GM21576 (cell line): ENCODE results near the gene HMCN2.
"Not testable (repeated sequence)": the region's sequence is repeated elsewhere in the genome, so short reads cannot be mapped to it uniquely, and the experiment has no call there.

Source experiments
- ATAC-seq: cut with Tn5 transposase; IDR thresholded peaks from one replicate; pipeline ENCODE4 v1.9.1; 2021; ENCODE audit warnings: mild to moderate bottlenecking, moderate library complexity; ENCODE audit not compliant: unreplicated experiment

Gene HMCN2

GRCh38 chr9:130430232-130430631, 164.7 kb downstream of the HMCN2 start:
- no peak for ATAC-seq

DNA sequence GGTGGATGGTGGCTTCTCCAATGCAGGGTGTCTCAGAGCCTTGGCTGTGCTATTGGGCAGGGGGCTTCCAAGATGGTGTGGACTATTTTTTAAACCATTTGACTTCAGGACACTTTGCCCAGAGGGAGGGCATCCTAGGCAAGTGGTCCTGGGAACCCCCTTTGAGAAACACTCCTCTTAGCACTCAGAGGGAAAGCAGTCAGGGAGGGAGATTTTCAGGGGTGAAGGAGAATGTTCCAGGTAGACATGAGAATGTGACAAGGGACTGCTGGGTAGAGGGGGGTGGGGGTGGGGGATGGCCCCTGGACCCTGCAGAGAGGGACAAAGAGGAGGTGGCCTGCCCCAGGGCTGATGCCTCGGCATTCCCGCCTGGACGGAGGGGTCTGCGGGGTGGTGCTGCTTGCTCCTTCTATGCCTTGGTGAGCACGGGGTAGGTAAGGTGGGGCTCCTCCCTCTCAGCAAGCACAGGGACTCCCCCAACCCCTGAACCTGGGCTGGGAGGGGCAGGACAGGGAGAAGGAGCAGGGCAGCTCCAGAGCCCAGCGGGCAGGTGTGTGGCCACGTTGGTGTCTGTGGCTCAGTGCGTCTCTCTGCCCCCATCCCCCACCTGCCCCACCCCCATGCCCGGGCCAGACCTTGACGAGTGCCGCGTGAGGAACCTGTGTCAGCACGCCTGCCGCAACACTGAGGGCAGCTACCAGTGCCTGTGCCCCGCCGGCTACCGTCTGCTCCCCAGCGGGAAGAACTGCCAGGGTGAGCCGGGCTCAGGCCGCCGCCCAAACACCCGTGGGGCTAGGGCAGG, 165.4 kb downstream of the HMCN2 start:
- ATAC-seq, result no peak

GRCh38 chr9:130431536-130432303, 166.2 kb downstream of the HMCN2 start:
- ATAC-seq, result no peak

DNA sequence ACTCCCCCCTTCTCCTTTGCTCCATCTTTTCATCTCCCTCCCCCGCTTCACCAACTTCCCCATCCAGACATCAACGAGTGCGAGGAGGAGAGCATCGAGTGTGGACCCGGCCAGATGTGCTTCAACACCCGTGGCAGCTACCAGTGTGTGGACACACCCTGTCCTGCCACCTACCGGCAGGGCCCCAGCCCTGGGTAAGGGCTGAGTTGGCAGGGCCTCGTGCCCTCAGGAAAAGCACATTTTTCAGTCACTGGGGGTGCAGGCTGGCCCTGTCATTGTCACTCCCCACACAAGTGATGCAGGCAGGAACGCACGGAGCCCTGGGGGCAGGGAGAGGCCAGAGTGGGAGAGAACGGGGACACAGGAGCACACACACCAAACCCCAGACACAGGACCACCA, 166.8 kb downstream of the HMCN2 start:
- no peak for ATAC-seq

- no peak for ATAC-seq
These were observed 167.2 kb downstream of the HMCN2 start for GRCh38 chr9:130432796-130433167.

GRCh38 chr9:130433168-130433946, 167.8 kb downstream of the HMCN2 start:
- no peak for ATAC-seq

GRCh38 chr9:130433947-130434262, 168.3 kb downstream of the HMCN2 start:
- ATAC-seq, result no peak

DNA sequence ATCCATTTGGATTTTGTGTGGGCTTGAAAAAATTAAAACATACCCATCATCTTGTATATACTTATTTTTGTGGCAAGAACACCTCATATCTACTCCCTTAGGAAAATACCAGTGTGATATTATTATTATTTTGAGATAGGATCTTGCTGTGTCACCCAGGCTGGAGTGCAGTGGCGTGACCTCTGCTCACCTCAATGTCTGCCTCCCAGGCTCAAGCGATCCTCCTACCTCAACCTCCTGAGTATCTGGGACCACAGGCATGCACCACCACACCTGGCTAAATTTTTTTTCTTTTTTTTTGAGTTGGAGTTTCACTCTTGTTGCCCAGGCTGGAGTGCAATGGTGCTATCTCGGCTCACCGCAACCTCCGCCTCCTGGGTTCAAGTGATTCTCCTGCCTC, 169.1 kb downstream of the HMCN2 start:
- ATAC-seq, result not testable (repeated sequence)

DNA sequence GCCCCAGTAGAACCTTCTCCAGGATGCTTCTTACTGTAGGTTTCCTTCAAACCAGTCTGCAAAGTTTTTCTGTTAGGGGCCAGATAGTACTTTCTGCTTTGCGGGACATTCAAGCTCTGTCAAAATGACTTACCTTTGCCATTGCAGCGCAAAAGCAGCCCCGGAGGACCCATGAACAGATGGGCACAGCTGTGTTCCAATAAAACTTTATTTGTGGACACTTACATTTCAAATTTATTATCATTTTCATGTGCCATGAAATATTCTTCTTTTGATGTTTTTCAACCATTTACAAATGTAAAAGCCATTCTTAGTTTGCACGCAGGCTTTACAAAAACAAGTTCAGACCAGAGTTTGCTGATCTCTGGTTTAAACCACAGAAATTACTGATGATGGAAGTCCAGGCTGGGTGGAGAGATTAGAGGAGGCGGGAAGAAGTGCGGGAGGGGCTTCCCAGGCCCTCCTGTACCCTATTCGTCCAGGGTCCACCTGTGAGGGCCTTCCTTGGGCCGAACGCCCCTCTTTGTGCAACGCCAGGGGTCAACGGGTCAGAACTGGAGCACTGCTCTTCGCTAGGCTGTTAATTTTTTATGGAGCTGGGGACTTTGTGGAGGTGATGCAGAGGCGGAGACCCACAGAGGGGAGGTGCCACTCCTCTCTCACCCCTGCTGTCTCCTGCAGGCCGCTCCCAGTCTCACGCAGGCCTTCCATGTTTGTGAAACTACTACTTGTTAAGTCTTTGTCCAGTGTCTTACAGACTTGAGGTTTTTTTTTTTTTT, 171.6 kb downstream of the HMCN2 start:
- ATAC-seq, result no peak

DNA sequence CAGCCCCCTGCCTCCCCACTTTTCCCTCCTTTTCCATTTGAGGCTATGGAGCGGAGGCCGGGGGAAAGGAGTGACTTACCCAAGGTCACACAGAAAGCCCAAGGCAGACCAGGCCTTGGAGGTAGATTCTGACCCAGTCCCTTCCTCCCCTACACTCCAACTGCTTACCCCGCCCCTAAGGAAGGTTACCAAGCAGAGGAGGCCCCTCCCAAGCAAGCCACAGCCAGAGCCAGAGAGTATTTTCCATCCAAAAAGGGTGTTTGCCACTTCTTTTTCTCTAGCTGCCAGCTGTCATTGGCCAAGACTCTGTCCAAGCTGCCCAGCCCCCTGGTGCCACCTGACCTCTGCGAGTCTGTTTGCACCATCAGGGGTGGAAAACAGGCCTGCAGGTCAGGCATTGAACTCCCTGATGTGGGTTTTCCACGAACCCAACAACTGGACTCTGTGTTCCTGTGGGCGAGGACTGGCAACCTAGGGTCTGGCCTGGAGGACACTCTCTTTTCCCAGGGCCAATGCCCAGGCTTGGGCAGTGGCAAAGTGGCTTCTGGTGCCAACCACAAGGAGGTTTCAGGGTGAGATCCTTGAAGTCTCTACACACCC, 172.9 kb downstream of the HMCN2 start:
- no peak for ATAC-seq

GRCh38 chr9:130441031-130441430, 175.5 kb downstream of the HMCN2 start:
- no peak for ATAC-seq

- no peak for ATAC-seq
These were observed 177.3 kb downstream of the HMCN2 start for GRCh38 chr9:130442746-130443455.

DNA sequence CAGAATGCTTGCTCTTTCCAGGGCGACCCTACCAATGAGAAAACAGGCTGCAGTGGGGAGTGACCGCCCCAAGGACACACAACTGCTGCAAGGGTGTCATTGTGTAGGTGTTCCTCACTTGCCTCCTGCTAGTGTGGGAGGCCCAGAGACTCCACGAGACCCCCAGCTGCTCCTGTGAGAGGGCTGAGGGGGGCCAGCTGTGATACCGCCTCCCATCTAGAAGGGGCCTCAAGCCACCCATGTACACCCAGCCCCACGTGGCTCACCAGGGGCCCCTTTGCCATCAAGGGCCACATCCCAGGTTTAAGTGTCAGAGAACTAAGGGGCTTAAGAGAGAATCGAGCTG, 177.9 kb downstream of the HMCN2 start:
- ATAC-seq, result no peak

DNA sequence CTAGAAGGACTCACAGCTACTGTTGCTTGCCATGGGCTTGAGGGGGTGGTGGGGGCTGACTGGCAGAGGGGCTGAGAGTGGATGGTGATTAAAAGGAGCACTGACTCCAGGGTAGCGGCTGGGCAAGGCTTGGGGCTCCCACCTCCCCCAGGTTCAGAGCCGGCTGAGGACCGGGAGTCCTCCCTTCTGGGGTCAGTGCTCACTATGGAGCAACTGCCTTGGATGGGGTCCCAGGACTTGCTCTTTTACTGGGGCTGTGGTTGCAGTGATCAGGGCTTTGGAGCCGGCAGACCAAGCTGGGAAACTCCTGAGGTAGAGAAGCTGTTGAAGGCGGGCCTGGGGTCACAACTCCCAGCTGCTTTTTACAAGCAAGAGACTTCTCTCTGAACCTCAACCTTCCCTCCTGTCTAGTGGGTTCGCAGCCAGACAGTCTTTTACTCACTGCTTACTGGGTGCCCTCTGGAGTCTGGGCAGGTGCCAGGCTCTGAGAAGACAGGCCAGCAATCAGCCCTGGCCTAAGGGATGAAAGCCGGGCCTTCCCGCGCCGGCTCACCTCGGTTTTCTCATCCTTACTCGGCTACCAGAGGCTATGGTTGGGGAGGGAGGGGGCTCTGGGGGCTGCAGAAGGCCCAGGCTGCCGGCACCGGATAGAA, 178.4 kb downstream of the HMCN2 start:
- ATAC-seq, result no peak

DNA sequence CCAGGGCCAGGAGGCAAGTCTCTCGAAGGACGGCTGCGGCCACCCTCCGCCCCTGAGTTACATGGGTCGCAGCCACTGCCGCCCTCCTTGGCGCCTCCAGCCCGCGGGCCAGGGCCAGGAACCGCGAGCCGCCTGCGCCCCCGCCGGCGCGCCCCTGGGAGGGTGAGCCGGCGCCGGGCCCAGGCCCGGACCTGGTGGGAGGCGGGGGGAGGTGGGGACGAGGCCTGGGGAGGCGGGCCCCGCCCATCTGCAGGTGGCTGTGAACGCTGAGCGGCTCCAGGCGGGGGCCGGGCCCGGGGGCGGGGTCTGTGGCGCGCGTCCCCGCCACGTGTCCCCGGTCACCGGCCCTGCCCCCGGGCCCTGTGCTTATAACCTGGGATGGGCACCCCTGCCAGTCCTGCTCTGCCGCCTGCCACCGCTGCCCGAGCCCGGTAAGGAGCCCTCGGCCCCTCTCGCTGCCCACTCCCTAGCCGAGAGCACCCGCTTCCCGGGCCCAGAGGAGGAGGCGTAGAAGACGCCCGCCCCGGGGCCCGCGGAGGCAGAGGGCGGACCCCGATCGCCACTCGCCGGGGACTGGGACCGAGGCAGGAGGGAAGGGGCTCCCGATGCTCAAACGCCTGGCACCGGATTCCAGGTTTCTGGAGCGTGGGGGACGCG, 179.1 kb downstream of the HMCN2 start, which contains the start of gene ASS1:
ASS1 (plus strand) TSS at position 397 of the 657 bp plus-strand sequence. CDS start 7,268 bp downstream, outside the sequence.
- ATAC-seq, result no peak

DNA sequence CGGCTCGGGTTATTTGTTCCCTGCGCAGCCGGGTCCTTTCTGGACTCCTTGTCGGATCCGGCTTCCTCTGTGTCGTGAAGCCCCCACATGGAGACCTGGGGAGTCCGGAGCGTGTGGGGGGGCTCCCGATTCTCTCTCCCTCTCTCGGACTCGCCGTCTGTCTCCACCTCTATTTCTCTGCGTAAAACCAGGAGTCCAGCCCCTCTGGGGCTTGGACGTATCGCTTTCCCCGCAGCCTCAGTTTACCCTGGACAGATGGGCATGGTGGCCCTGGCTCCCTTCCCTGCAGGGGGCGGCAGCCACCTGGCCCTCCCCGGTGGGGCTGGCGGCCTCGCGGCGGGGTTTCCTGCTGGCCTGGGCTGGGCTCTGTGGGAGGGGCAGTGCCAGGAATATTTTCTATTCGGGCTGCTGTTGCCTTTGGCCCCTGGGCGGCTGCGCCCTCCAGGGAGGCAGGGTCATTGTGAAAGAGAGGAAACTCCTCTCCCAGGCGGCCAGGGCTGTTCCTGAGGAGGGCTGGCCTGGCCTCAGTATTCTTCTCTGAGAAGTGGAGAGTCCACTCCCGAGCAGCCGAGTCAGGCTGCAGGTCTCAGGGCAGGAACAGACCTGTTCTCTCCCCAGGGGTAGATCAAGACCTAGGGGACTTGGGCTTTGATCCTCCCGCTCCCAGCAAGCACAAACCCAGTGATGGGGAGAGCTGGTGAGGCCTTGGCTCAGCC, 179.9 kb downstream of the HMCN2 start:
- ATAC-seq, result no peak

GRCh38 chr9:130446101-130446861, 180.7 kb downstream of the HMCN2 start:
- no peak for ATAC-seq
